Body of pancreas (tissue), 4 donors: ENCODE data around the gene AMZ2. TPM values are rescaled to one million over a fixed set of nuclear protein-coding genes. Genes with fewer than 3 reads are reported as not detected.

Experiments
- ATAC-seq: fragments of 150-250 bp; one replicate; pipeline ENCODE4 v1.9.1; 2016
- DNase-seq, 4 donors: peaks; one replicate each; pipeline ENCODE4 v3.0.0-alpha.2; 2019
- H3K27ac ChIP-seq, 4 donors: fragments of 200-600 bp; sonication (generic); 1 replicate in 3 of 4; 2 replicates in 1 of 4; pipeline versions ENCODE4 v1.5.1 to v1.6.1; 2016 to 2019; ENCODE audit warnings: mild to moderate bottlenecking in 1 of 4, mixed read lengths in 1 of 4, moderate library complexity in 1 of 4
- H3K27me3 ChIP-seq, 2 donors: fragments of 200-600 bp; sonication (generic); one replicate each; pipeline ENCODE4 v1.6.0; 2016; ENCODE audit warnings: mild to moderate bottlenecking in 1 of 2
- H3K36me3 ChIP-seq, 2 donors: fragments of 200-600 bp; sonication (generic); replicated peaks in 1 of 2; 2 replicates each; pipeline ENCODE4 v1.5.1; 2016; ENCODE audit warnings: low read depth in 2 of 2; ENCODE audit not compliant: insufficient read depth in 1 of 2
- H3K4me1 ChIP-seq: fragments of 200-600 bp; sonication (generic); one replicate; pipeline ENCODE4 v1.6.0; 2016
- H3K4me3 ChIP-seq, 2 donors: fragments of 200-600 bp; sonication (generic); 1 replicate in 1 of 2; 2 replicates in 1 of 2; pipeline ENCODE4 v1.5.1; 2016 to 2019
- H3K9me3 ChIP-seq, 3 donors: fragments of 200-600 bp; sonication (generic); 1 replicate in 2 of 3; 2 replicates in 1 of 3; pipeline ENCODE4 v1.5.1; 2016
- CTCF ChIP-seq, 7 experiments: fragments of 450-650 bp in 4 of 7; fragments of 200-600 bp in 3 of 7; sonication (generic) in 3 of 7; IDR thresholded peaks; one replicate each; pipeline ENCODE4 v1.5.1; 2016 to 2019; ENCODE audit warnings: antibody characterized with exemption in 7 of 7
- POLR2A ChIP-seq, 3 donors: fragments of 450-650 bp; IDR thresholded peaks; one replicate each; pipeline ENCODE4 v1.6.1; 2016; ENCODE audit warnings: antibody characterized with exemption in 3 of 3, mild to moderate bottlenecking in 2 of 3
- WGBS, 2 donors: methylation state at CpG; one replicate each; pipeline ENCODE4 v1.1.5; 2017; 5-methylcytosine and 5-hydroxymethylcytosine counted together
- intact Hi-C: fragments of 100-400 bp; cut with DNase I; formaldehyde crosslinking; loops from one replicate; pipeline ENCODE4 v1.15.1; 2023
- total RNA-seq, 2 donors: library from RNA; depleted of rRNA; stranded (reverse); fragments of >200 nt; gene quantifications; one replicate each; pipeline ENCODE4 v1.1.0, GENCODE V29; 2016

The AMZ2 gene
- total RNA-seq, 2 donors from 2014 or later = 23.3 to 28.3 TPM

GRCh38 chr17:68289936-68290267 is 42.1 kb downstream of the AMZ2 start:
- ATAC-seq = no peak

GRCh38 chr17:68290268-68290954 is 42.6 kb downstream of the AMZ2 start:
- intact Hi-C loops = no loop called here
- peak in 2 of 4 donors; percentile 16 to 23 for DNase-seq
- no peak for ATAC-seq
- no peak overlapping the region for H3K4me3 ChIP-seq
- no peaks in the 10 kb centered on the region for H3K9me3 ChIP-seq
- H3K27ac ChIP-seq = peak overlapping the region in 1 of 4 donors; percentile 81
- TF ChIP-seq CTCF (IDR thresholded peaks at IDR 0.05) (no peak), POLR2A (IDR thresholded peaks at IDR 0.05) (no peak)
- WGBS, 2 donors = 3 to 5% methylated on average over 16 to 50 of the region's 50 CpGs
- peaks cover 0 to 15% of the 10 kb centered on the region in 2 donors for H3K27me3 ChIP-seq
- peaks cover 23% of the 10 kb centered on the region for H3K4me1 ChIP-seq
- H3K36me3 ChIP-seq = no peaks in the 10 kb centered on the region

More at GRCh38 chr17:68289936-68290267, 42.1 kb downstream of the AMZ2 start:
- no peak for TF ChIP-seq POLR2A (IDR thresholded peaks at IDR 0.05)
- TF ChIP-seq CTCF (IDR thresholded peaks at IDR 0.05) = no peak
- H3K27me3 ChIP-seq = peaks cover 0 to 15% of the 10 kb centered on the region in 2 donors
- peaks cover 23% of the 10 kb centered on the region for H3K4me1 ChIP-seq
- H3K4me3 ChIP-seq = no peak overlapping the region
- peak overlapping the region in 1 of 4 donors; percentile 81 for H3K27ac ChIP-seq
- DNase-seq = no peak
- no peaks in the 10 kb centered on the region for H3K9me3 ChIP-seq
- intact Hi-C loops = no loop called here
- no peaks in the 10 kb centered on the region for H3K36me3 ChIP-seq
- WGBS, 2 donors = 17 to 32% methylated on average over 9 of the region's 9 CpGs

- H3K36me3 ChIP-seq = no peaks in the 10 kb centered on the region
Measured at GRCh38 chr17:68290955-68291835, 43.4 kb downstream of the AMZ2 start, which contains the start of the genes ARSG and SLC16A6. ARSG (plus strand) TSS chr17:68291495; CDS start chr17:68307494, 15,999 bp downstream. SLC16A6 (minus strand) TSS chr17:68291127; CDS start chr17:68278320, 12,807 bp downstream.

More at GRCh38 chr17:68290955-68291835, 43.4 kb downstream of the AMZ2 start, which contains the start of the genes ARSG and SLC16A6:
- TF ChIP-seq CTCF (IDR thresholded peaks at IDR 0.05) = no peak
- TF ChIP-seq POLR2A (IDR thresholded peaks at IDR 0.05) = no peak
- Histone ChIP-seq H3K9me3 (no peaks in the 10 kb centered on the region), H3K27me3 (peaks cover 0 to 15% of the 10 kb centered on the region in 2 donors), H3K27ac (peak within 1 kb of the TSS in 1 of 4 donors; percentile 81), H3K4me1 (peaks cover 23% of the 10 kb centered on the region), H3K4me3 (peak within 1 kb of the TSS; percentile 38 to 40)
- ATAC-seq = peak; percentile 49
- intact Hi-C loops = no loop called here
- DNase-seq = peak; percentile 18 to 50 (median 31)
- 0 to 2% methylated on average over 4 to 34 of the region's 96 CpGs for WGBS, 2 donors
